GM06990 (cell line): ENCODE results near the gene TM9SF4.

Experiments used
- DNase-seq: peaks from one replicate; pipeline ENCODE4 v3.0.0-alpha.2; 2011; ENCODE audit not compliant: insufficient read length; ENCODE audit errors: extremely low read depth
- H3K27me3 ChIP-seq: replicated peaks from 2 replicates; pipeline ENCODE4 v1.6.0; 2011; ENCODE audit warnings: low read length; ENCODE audit not compliant: control insufficient read depth, insufficient read depth
- H3K36me3 ChIP-seq: 2 replicates; pipeline ENCODE4 v1.5.1; 2011; ENCODE audit warnings: low read length; ENCODE audit not compliant: control insufficient read depth, insufficient read depth
- H3K4me3 ChIP-seq: replicated peaks from 2 replicates; pipeline ENCODE4 v1.5.1; 2011; ENCODE audit warnings: low read depth, mild to moderate bottlenecking, control low read depth, low read length
- CTCF ChIP-seq: IDR thresholded peaks from 2 replicates; pipeline ENCODE4 v1.5.1; 2011; ENCODE audit warnings: low read length, control low read depth, mild to moderate bottlenecking, inconsistent platforms; ENCODE audit not compliant: insufficient read depth, poor library complexity, severe bottlenecking

Gene TM9SF4

GRCh38 chr20:32123088-32123487, 13.6 kb downstream of the TM9SF4 start:
- no peaks in the 10 kb centered on the region for H3K27me3 ChIP-seq
- no peak for DNase-seq
- TF ChIP-seq CTCF = no peak
- no peaks in the 10 kb centered on the region; the same call in 1 of the 2 replicates for H3K36me3 ChIP-seq
- no peak overlapping the region for H3K4me3 ChIP-seq

- Histone ChIP-seq H3K36me3 (no peaks in the 10 kb centered on the region; the same call in 1 of the 2 replicates), H3K4me3 (no peak overlapping the region), H3K27me3 (no peaks in the 10 kb centered on the region)
- no peak for TF ChIP-seq CTCF
- no peak for DNase-seq
Observed at GRCh38 chr20:32124916-32125454, 15.5 kb downstream of the TM9SF4 start.

- no peak for TF ChIP-seq CTCF
- no peak for DNase-seq
- H3K27me3 ChIP-seq = no peaks in the 10 kb centered on the region
- H3K4me3 ChIP-seq = no peak overlapping the region
- H3K36me3 ChIP-seq = no peaks in the 10 kb centered on the region; the same call in 1 of the 2 replicates
Observed at GRCh38 chr20:32125506-32125905, 16.0 kb downstream of the TM9SF4 start.

DNA sequence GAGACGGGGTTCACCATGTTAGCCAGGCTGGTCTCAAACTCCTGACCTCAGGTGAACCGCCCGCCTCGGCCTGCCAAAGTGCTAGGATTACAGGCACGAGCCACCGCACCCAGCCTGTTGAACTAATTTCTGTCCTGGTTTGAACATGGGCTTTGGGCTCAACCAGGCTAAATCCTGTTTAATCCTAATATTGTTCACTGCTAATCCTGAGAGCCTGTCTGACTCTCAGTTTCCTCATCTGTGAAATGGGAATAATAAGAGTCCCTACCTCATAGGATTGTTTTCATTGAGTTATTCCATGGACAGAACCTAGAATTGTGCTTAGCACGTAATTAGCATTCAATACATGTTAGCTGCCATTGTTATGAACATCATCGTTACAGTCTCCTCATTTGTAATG, 17.4 kb downstream of the TM9SF4 start:
- Histone ChIP-seq H3K36me3 (no peaks in the 10 kb centered on the region; the same call in 1 of the 2 replicates), H3K27me3 (no peaks in the 10 kb centered on the region), H3K4me3 (no peak overlapping the region)
- TF ChIP-seq CTCF = no peak
- DNase-seq = no peak

DNA sequence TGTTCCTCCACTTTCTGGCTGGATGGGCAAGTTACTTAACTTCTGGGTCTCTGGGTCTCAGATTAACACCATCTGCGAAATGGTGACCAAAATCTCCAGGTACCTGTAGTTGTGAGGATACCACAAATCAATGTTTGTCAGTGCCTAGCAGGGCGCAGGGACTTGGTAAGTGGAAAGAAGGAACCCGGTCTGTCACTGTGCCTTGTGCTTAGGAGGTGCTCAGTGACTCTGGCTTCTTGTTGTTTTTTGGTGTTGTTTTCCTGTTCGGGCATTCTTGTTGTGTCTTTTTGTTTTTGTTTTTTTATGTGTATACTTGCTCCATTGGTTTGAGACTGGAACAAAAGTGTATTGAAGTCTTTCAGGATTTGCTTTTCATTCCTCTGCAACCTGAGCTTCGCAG, 17.8 kb downstream of the TM9SF4 start:
- no peak overlapping the region for H3K4me3 ChIP-seq
- no peak for DNase-seq
- TF ChIP-seq CTCF = no peak
- no peaks in the 10 kb centered on the region for H3K27me3 ChIP-seq
- H3K36me3 ChIP-seq = no peaks in the 10 kb centered on the region; the same call in 1 of the 2 replicates

GRCh38 chr20:32128167-32128566, 18.7 kb downstream of the TM9SF4 start:
- DNase-seq = no peak
- no peak for TF ChIP-seq CTCF

More at GRCh38 chr20:32128167-32128566, 18.7 kb downstream of the TM9SF4 start:
- Histone ChIP-seq H3K36me3 (no peaks in the 10 kb centered on the region; the same call in 1 of the 2 replicates), H3K27me3 (no peaks in the 10 kb centered on the region), H3K4me3 (no peak overlapping the region)
